PC-9 (cell line): ENCODE results near the gene E2F6.

ENCODE experiments used
- EZH2 ChIP-seq: fragments of 200-600 bp; sonication (generic); IDR thresholded peaks from 2 replicates; pipeline ENCODE4 v1.8.0; 2017; ENCODE audit warnings: antibody characterized with exemption, low read depth
- TF ChIP-seq, protein P1 (sequence below): fragments of 200-600 bp; sonication (generic); conservative IDR thresholded peaks from 2 replicates; pipeline ENCODE4 v1.6.1; 2017; ENCODE audit warnings: mixed run types, antibody characterized with exemption, mild to moderate bottlenecking, moderate library complexity

DNA sequence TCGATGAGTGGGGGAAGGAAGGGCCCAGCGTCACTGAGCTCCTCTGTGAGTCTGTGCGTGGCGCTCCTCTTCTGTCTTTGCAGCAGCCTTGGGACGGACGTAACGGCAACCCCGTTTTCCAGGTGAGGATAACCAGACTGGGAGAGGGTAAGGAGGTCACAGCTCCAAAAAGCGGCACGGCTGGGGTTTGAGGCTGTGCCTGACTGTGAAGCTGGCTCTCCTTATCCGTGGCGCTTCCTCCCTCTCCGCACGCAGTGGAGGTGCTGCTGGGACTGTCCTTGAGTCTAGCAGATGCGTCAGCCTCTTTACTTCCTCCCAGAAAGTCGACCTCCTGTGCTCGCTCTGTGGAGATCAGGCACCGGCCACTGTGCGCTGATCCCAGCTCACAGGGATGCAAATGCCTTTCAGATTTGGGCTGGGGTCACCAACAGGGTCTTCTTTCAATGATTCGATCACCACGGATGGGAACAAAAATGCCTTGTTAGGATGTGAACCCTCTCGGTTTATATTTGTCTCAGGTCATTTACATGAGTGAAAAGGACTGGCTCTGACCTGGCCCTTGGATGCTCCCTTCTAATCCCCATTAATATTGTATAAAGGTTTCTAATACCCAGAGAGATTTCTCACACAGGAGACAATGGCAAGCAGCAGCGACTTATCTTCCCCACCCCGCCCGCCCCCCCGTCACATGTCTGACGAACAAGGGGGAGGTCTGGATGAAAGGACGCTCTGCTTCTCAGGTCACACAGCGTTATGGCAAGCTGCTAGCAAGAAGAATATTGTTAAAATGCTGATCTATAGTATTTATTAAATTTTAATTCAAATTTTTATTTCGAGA lies 30.1 kb upstream of the E2F6 start:
- TF ChIP-seq, protein P1, sequence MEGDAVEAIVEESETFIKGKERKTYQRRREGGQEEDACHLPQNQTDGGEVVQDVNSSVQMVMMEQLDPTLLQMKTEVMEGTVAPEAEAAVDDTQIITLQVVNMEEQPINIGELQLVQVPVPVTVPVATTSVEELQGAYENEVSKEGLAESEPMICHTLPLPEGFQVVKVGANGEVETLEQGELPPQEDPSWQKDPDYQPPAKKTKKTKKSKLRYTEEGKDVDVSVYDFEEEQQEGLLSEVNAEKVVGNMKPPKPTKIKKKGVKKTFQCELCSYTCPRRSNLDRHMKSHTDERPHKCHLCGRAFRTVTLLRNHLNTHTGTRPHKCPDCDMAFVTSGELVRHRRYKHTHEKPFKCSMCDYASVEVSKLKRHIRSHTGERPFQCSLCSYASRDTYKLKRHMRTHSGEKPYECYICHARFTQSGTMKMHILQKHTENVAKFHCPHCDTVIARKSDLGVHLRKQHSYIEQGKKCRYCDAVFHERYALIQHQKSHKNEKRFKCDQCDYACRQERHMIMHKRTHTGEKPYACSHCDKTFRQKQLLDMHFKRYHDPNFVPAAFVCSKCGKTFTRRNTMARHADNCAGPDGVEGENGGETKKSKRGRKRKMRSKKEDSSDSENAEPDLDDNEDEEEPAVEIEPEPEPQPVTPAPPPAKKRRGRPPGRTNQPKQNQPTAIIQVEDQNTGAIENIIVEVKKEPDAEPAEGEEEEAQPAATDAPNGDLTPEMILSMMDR: no peak
- TF ChIP-seq EZH2: no peak
